Activated CD8-positive, alpha-beta T cell treated with anti-CD3 and anti-CD28 coated beads, Interleukin-2, amount 10 ng/mL, durations not matched to agents 7 days and 5 days (primary cell): ENCODE results near the gene SLC5A9. TPM values are rescaled to one million over a fixed set of nuclear protein-coding genes. Genes with fewer than 3 reads are reported as not detected.

Source experiments
- ATAC-seq: fragments of 150-1000 bp; cut with Tn5 transposase; one replicate; pipeline ENCODE4 v1.10.0; 2021; ENCODE audit warnings: moderate library complexity
- CTCF ChIA-PET: fragments of 350-600 bp; sonication (Branson Sonifier 250); formaldehyde crosslinking; loops from one replicate; lab custom pipeline; 2021; ENCODE audit warnings: antibody characterized with exemption; lab: Charles Lee
- POLR2A ChIA-PET: fragments of 350-600 bp; sonication (Branson Sonifier 250); formaldehyde crosslinking; loops from one replicate; lab custom pipeline; 2021; ENCODE audit warnings: antibody characterized with exemption; lab: Charles Lee
- DNase-seq: peaks from one replicate; pipeline ENCODE4 v3.0.0-alpha.2; 2020
- H3K27ac Mint-ChIP-seq: one replicate; pipeline ENCODE4 v1.8.0; 2021; ENCODE audit warnings: mild to moderate bottlenecking, mixed read lengths
- H3K27me3 Mint-ChIP-seq: one replicate; pipeline ENCODE4 v1.8.0; 2021; ENCODE audit warnings: low read depth, mixed read lengths
- H3K36me3 Mint-ChIP-seq: one replicate; pipeline ENCODE4 v1.8.0; 2021; ENCODE audit warnings: low read depth, mixed read lengths
- H3K4me1 Mint-ChIP-seq: one replicate; pipeline ENCODE4 v1.8.0; 2021; ENCODE audit warnings: low read depth, mixed read lengths
- H3K4me3 Mint-ChIP-seq: one replicate; pipeline ENCODE4 v1.8.0; 2021; ENCODE audit warnings: mild to moderate bottlenecking, mixed read lengths
- H3K9me3 Mint-ChIP-seq: one replicate; pipeline ENCODE4 v1.8.0; 2022; ENCODE audit warnings: mixed read lengths; ENCODE audit not compliant: insufficient read depth
- total RNA-seq, 2 experiments: library from RNA; stranded (reverse); gene quantifications; one replicate each; pipeline ENCODE4 v1.2.3, GENCODE V29; 2021

Gene SLC5A9
- total RNA-seq: not detected

- POLR2A ChIA-PET: no interaction called here
- DNase-seq: no peak
- H3K4me1 Mint-ChIP-seq: no peaks in the 10 kb centered on the region
- CTCF ChIA-PET: interaction anchor here (1.0 kb wide), 1 partner anchor 19 kb away, joined by 5 read pairs; no protein-coding TSS in a partner anchor
- no peaks in the 10 kb centered on the region for H3K36me3 Mint-ChIP-seq
- no peaks in the 10 kb centered on the region for H3K9me3 Mint-ChIP-seq
- no peak for ATAC-seq
- H3K4me3 Mint-ChIP-seq: no peak within 1 kb of the TSS
- no peak within 1 kb of the TSS for H3K27ac Mint-ChIP-seq
- peaks cover 5% of the 10 kb centered on the region for H3K27me3 Mint-ChIP-seq
These were observed at the start of gene SLC5A9 for GRCh38 chr1:48222501-48223242. Gene SLC5A9, plus strand, starts transcription at chr1:48222716. Its CDS starts 21 bp downstream, at chr1:48222737.

GRCh38 chr1:48175116-48175515 is 47.4 kb upstream of the SLC5A9 start:
- no peaks in the 10 kb centered on the region for H3K4me1 Mint-ChIP-seq
- ATAC-seq: no peak
- POLR2A ChIA-PET: no interaction called here
- peaks cover 15% of the 10 kb centered on the region for H3K27me3 Mint-ChIP-seq
- CTCF ChIA-PET: no interaction called here
- DNase-seq: no peak
- no peak overlapping the region for H3K4me3 Mint-ChIP-seq
- no peaks in the 10 kb centered on the region for H3K9me3 Mint-ChIP-seq
- H3K36me3 Mint-ChIP-seq: no peaks in the 10 kb centered on the region
- no peak overlapping the region for H3K27ac Mint-ChIP-seq

- Mint-ChIP-seq H3K27ac (no peak overlapping the region), H3K9me3 (no peaks in the 10 kb centered on the region), H3K4me3 (no peak overlapping the region), H3K4me1 (no peaks in the 10 kb centered on the region), H3K36me3 (no peaks in the 10 kb centered on the region), H3K27me3 (peaks cover 15% of the 10 kb centered on the region)
- ChIA-PET POLR2A (no interaction called here), CTCF (no interaction called here)
- no peak for DNase-seq
- no peak for ATAC-seq
These were observed 45.3 kb upstream of the SLC5A9 start for GRCh38 chr1:48177257-48177656.

- no peak for ATAC-seq
- Mint-ChIP-seq H3K27ac (no peak overlapping the region), H3K36me3 (no peaks in the 10 kb centered on the region), H3K9me3 (no peaks in the 10 kb centered on the region), H3K4me1 (no peaks in the 10 kb centered on the region), H3K4me3 (no peak overlapping the region), H3K27me3 (peaks cover 16% of the 10 kb centered on the region)
- CTCF ChIA-PET: no interaction called here
- DNase-seq: no peak
- POLR2A ChIA-PET: no interaction called here
These were observed 40.7 kb upstream of the SLC5A9 start for GRCh38 chr1:48181669-48182367.

DNA sequence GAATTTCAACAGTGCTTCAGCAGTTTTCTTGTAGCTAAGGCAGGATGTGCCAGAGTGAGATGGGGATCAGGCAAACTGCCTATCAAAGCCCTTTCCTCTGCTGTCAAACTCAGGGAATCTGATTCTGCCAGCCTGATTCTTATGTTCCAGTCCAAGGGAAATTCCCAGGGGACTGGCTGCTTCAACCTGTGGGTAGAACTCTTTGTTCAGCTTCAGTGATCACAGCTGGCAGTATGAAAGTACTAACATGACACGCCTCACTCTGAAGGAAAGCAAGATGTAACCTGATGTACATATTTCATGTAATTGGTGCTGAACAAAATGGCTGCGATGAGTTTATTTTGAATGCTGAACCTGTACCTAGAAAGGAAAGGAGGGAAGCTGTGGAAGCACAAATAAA is 40.1 kb upstream of the SLC5A9 start:
- Mint-ChIP-seq H3K9me3 (peaks cover 6% of the 10 kb centered on the region), H3K27me3 (peaks cover 10% of the 10 kb centered on the region)
- CTCF ChIA-PET: no interaction called here

DNA sequence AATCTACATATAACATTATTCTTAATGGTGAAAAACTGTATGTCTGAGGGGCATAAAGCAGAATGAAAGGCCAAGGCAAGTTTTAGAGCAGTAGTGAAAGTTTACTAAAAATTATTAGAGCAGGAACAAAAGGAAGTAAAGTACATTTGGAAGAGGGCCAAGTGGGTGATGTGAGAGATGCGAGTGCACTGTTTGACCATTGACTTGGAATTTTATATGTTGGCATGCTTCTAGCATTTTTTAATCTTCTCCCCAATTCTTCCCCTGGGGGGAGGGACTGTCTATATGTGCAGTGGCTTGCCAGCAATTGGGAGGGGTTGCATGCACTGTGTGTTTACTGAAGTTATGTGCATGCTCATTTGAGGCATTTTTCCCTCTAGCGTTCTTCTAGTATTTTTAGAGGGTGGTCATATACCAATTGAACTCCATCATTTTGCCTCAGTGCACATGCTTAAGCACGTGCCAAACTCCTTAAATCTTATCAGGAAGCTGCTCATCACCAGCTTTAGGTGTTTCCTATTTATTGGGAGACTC is 36.1 kb upstream of the SLC5A9 start:
- Mint-ChIP-seq H3K27me3 (peaks cover 2% of the 10 kb centered on the region), H3K4me1 (no peaks in the 10 kb centered on the region), H3K9me3 (peaks cover 8% of the 10 kb centered on the region), H3K27ac (no peak overlapping the region), H3K4me3 (no peak overlapping the region), H3K36me3 (no peaks in the 10 kb centered on the region)
- ATAC-seq (no peak), DNase-seq (no peak)
- POLR2A ChIA-PET: no interaction called here
- CTCF ChIA-PET: no interaction called here

More for the DNA sequence above, 40.1 kb upstream of the SLC5A9 start:
- H3K27ac Mint-ChIP-seq: no peak overlapping the region
- no peak overlapping the region for H3K4me3 Mint-ChIP-seq
- ATAC-seq (no peak), DNase-seq (no peak)
- no peaks in the 10 kb centered on the region for H3K4me1 Mint-ChIP-seq
- H3K36me3 Mint-ChIP-seq: no peaks in the 10 kb centered on the region
- POLR2A ChIA-PET: no interaction called here

GRCh38 chr1:48187969-48188563 is 34.5 kb upstream of the SLC5A9 start:
- DNase-seq: no peak
- H3K36me3 Mint-ChIP-seq: no peaks in the 10 kb centered on the region
- no peak for ATAC-seq
- no peaks in the 10 kb centered on the region for H3K4me1 Mint-ChIP-seq
- H3K4me3 Mint-ChIP-seq: no peak overlapping the region
- H3K27ac Mint-ChIP-seq: no peak overlapping the region
- POLR2A ChIA-PET: no interaction called here
- H3K27me3 Mint-ChIP-seq: no peaks in the 10 kb centered on the region
- CTCF ChIA-PET: no interaction called here
- peaks cover 8% of the 10 kb centered on the region for H3K9me3 Mint-ChIP-seq

DNA sequence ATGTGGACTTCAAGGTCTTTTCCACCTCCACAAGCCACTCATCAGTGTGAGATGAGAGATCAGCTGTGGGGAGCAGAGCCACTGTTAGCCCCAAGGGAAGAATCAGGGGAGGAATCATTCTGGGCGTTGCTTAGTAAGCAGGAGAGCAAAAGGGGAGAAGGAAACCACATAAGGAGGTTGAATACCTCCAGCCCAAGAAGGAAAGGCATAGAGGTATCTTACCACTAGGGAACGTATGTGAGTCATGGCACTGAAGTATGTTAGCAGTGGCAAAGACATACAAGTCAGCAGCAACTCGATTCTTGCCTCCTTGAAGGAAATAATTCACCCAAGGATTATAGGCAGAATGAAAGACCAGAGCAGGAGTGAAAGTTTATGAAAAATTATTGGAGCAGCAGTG is 31.6 kb upstream of the SLC5A9 start:
- ATAC-seq: no peak
- H3K9me3 Mint-ChIP-seq: peaks cover 8% of the 10 kb centered on the region

GRCh38 chr1:48194801-48195200 is 27.7 kb upstream of the SLC5A9 start:
- ChIA-PET POLR2A (no interaction called here), CTCF (no interaction called here)
- no peak for ATAC-seq
- Mint-ChIP-seq H3K27ac (no peak overlapping the region), H3K9me3 (no peaks in the 10 kb centered on the region), H3K4me3 (no peak overlapping the region), H3K4me1 (no peaks in the 10 kb centered on the region), H3K27me3 (peaks cover 13% of the 10 kb centered on the region), H3K36me3 (no peaks in the 10 kb centered on the region)
- no peak for DNase-seq

More for the DNA sequence above, 31.6 kb upstream of the SLC5A9 start:
- no peaks in the 10 kb centered on the region for H3K4me1 Mint-ChIP-seq
- H3K27me3 Mint-ChIP-seq: peaks cover 10% of the 10 kb centered on the region
- POLR2A ChIA-PET: no interaction called here
- DNase-seq: no peak
- H3K36me3 Mint-ChIP-seq: no peaks in the 10 kb centered on the region
- no peak overlapping the region for H3K27ac Mint-ChIP-seq
- no peak overlapping the region for H3K4me3 Mint-ChIP-seq
- CTCF ChIA-PET: no interaction called here

GRCh38 chr1:48196237-48196636 is 26.3 kb upstream of the SLC5A9 start:
- Mint-ChIP-seq H3K27ac (no peak overlapping the region), H3K4me1 (no peaks in the 10 kb centered on the region), H3K4me3 (no peak overlapping the region), H3K27me3 (peaks cover 15% of the 10 kb centered on the region), H3K36me3 (no peaks in the 10 kb centered on the region), H3K9me3 (no peaks in the 10 kb centered on the region)
- POLR2A ChIA-PET: no interaction called here
- ATAC-seq: no peak
- DNase-seq: no peak
- CTCF ChIA-PET: no interaction called here

DNA sequence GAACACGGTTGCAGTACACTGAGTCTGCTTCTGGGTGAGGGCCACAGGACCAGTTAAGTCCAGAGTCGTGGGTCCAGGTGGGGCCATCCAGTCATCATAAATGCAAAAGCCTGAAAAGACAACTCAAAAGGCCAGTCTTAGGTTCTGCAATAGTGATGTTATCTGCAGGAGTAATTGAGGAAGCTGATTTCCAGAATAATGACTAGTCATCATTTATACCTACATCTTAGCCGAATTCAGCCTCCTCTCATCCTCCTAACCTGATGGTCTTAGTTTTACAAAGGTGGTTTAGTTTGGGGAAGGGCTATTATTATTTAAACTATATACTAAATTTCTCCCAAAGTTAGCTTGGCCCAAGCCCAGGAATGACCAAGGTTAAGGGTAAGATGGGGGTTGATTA is 23.5 kb upstream of the SLC5A9 start:
- POLR2A ChIA-PET: no interaction called here
- Mint-ChIP-seq H3K4me1 (no peaks in the 10 kb centered on the region), H3K27ac (no peak overlapping the region), H3K36me3 (no peaks in the 10 kb centered on the region), H3K4me3 (no peak overlapping the region), H3K27me3 (peaks cover 9% of the 10 kb centered on the region), H3K9me3 (no peaks in the 10 kb centered on the region)
- ATAC-seq: no peak
- no peak for DNase-seq
- CTCF ChIA-PET: interaction anchor here (1.2 kb wide), 1 partner anchor 90 kb away, joined by 3 read pairs; no protein-coding TSS in a partner anchor
